K562 (cell line): ENCODE measurements around the gene LRRK1. TPM values are rescaled to one million over a fixed set of nuclear protein-coding genes. Genes with fewer than 3 reads are reported as not detected.

ENCODE experiments used
- ATAC-seq: fragments of 200-7000 bp; cut with Tn5 transposase; 3 replicates; pipeline ENCODE4 v1.9.1; 2020; ENCODE audit warnings: moderate library complexity
- BruUV-seq: library from RNA; stranded (reverse); fragments of 400-500 nt; replicated peaks from 2 replicates; lab custom pipeline; 2021; lab: Mats Ljungman, UMichigan
- CTCF ChIA-PET: fragments of 300-600 bp; formaldehyde crosslinking; extraction: SDS; loops from one replicate; lab custom pipeline; 2021; ENCODE audit warnings: low intra/inter-chr PET ratio; lab: Yijun Ruan, JAX
- POLR2A ChIA-PET: fragments of 300-600, 350-650 bp; sonication (Branson Sonifier 250); formaldehyde crosslinking; extraction: SDS; loops from one replicate; lab custom pipeline; 2021; ENCODE audit warnings: antibody characterized with exemption, inconsistent platforms; lab: Yijun Ruan, JAX
- DNase-seq, 4 experiments: peaks; one replicate each; pipeline versions ENCODE4 v3.0.0 to v3.0.0-alpha.2; 2011 to 2018; ENCODE audit warnings: low spot score in 3 of 4, mixed read lengths in 3 of 4; ENCODE audit errors: extremely low read depth in 1 of 4
- FAIRE-seq: peaks from 2 replicates; lab custom pipeline; 2011; peaks lifted over from hg19 to GRCh38; lab: Jason Lieb, UNC
- H2AFZ ChIP-seq: 2 replicates; pipeline ENCODE4 v1.6.0; 2011; ENCODE audit warnings: low read depth, low read length, control low read depth, inconsistent platforms
- H3K27ac ChIP-seq: fragments of 200-600 bp; 3 replicates; pipeline ENCODE4 v1.8.0; 2011; ENCODE audit warnings: low read depth, mild to moderate bottlenecking, control low read depth, inconsistent platforms, low read length, moderate library complexity, mixed read lengths; ENCODE audit errors: extremely low read depth
- H3K27me3 ChIP-seq, 2 experiments: fragments of 300-600 bp in 1 of 2; 2 replicates in 1 of 2; 3 replicates in 1 of 2; pipeline versions ENCODE4 v1.6.0 to v1.8.0; 2011; ENCODE audit warnings: inconsistent platforms in 2 of 2, low read length in 2 of 2, mild to moderate bottlenecking in 1 of 2, mixed read lengths in 1 of 2, moderate library complexity in 1 of 2; ENCODE audit not compliant: control insufficient read depth in 2 of 2, insufficient read depth in 2 of 2
- H3K36me3 ChIP-seq: fragments of 300-600 bp; 3 replicates; pipeline ENCODE4 v1.8.0; 2011; ENCODE audit warnings: mild to moderate bottlenecking, low read length, inconsistent platforms; ENCODE audit not compliant: control insufficient read depth, insufficient read depth
- H3K4me1 ChIP-seq, 2 experiments: fragments of 200-600 bp in 1 of 2; replicated peaks in 1 of 2; 2 replicates in 1 of 2; 3 replicates in 1 of 2; pipeline versions ENCODE4 v1.5.1 to v1.8.0; 2011; ENCODE audit warnings: inconsistent platforms in 2 of 2, low read length in 2 of 2, mild to moderate bottlenecking in 1 of 2, mixed read lengths in 1 of 2, moderate library complexity in 1 of 2; ENCODE audit not compliant: control insufficient read depth in 2 of 2, insufficient read depth in 2 of 2
- H3K4me2 ChIP-seq: 2 replicates; pipeline ENCODE4 v1.6.1; 2011; ENCODE audit warnings: low read length, control low read depth, inconsistent platforms, mixed read lengths; ENCODE audit not compliant: insufficient read depth
- H3K4me3 ChIP-seq: fragments of 200-600 bp; sonication (generic), shearing (Covaris generic); 2 replicates; pipeline ENCODE4 v1.5.1; 2016; ENCODE audit warnings: control low read depth, inconsistent platforms
- H3K79me2 ChIP-seq: fragments of 200-600 bp; 3 replicates; pipeline ENCODE4 v1.8.0; 2011; ENCODE audit warnings: low read length, inconsistent platforms; ENCODE audit not compliant: control insufficient read depth, insufficient read depth
- H3K9ac ChIP-seq, 2 experiments: 2 replicates each; pipeline versions ENCODE4 v1.6.0 to v1.6.1; 2011; ENCODE audit warnings: low read depth in 2 of 2, low read length in 2 of 2, control low read depth in 1 of 2, inconsistent platforms in 1 of 2, mild to moderate bottlenecking in 1 of 2, mixed read lengths in 1 of 2; ENCODE audit not compliant: insufficient read depth in 1 of 2
- H3K9me1 ChIP-seq: one replicate; pipeline ENCODE4 v1.6.0; 2011; ENCODE audit warnings: inconsistent platforms, mild to moderate bottlenecking, low read length, moderate library complexity; ENCODE audit not compliant: control insufficient read depth, insufficient read depth
- H3K9me3 ChIP-seq: replicated peaks from 2 replicates; pipeline ENCODE4 v1.5.1; 2011; ENCODE audit warnings: low read depth, low read length, inconsistent platforms; ENCODE audit not compliant: control insufficient read depth, insufficient read depth
- H4K20me1 ChIP-seq: replicated peaks from 2 replicates; pipeline ENCODE4 v1.6.1; 2011; ENCODE audit warnings: low read length, inconsistent platforms, mixed read lengths; ENCODE audit not compliant: control insufficient read depth, insufficient read depth
- E2F4 ChIP-seq: sonication (generic); formaldehyde crosslinking; IDR thresholded peaks from 2 replicates; pipeline ENCODE4 v1.8.0; 2022; ENCODE audit warnings: mild to moderate bottlenecking, low read depth, missing genetic modification reagents
- EGR1 ChIP-seq: fragments of 450-650 bp; conservative IDR thresholded peaks from 2 replicates; pipeline ENCODE4 v1.6.1; 2017; ENCODE audit warnings: mild to moderate bottlenecking
- KDM5B ChIP-seq: fragments of 200-600 bp; sonication (generic); IDR thresholded peaks from 2 replicates; pipeline ENCODE4 v1.6.1; 2012; ENCODE audit warnings: low read depth, mild to moderate bottlenecking, moderate library complexity, low read length, control low read depth, inconsistent platforms; ENCODE audit not compliant: insufficient replicate concordance
- MTF1 ChIP-seq: fragments of 250-450 bp; sonication (Bioruptor Pico); IDR thresholded peaks from 2 replicates; pipeline ENCODE4 v1.9.0; 2021; ENCODE audit warnings: moderate library complexity, mild to moderate bottlenecking, inconsistent platforms, borderline replicate concordance
- PRPF4 ChIP-seq: fragments of 200-400 bp; formaldehyde crosslinking; IDR thresholded peaks from one replicate; pipeline ENCODE4 v1.6.1; 2017; ENCODE audit warnings: low read length, low read depth, mild to moderate bottlenecking; ENCODE audit not compliant: insufficient read depth, poor library complexity, severe bottlenecking
- TAF15 ChIP-seq: fragments of 200-400 bp; formaldehyde crosslinking; IDR thresholded peaks from 2 replicates; pipeline ENCODE4 v1.6.1; 2017; ENCODE audit warnings: mild to moderate bottlenecking, low read depth, low read length, moderate library complexity
- TBP ChIP-seq: optimal IDR thresholded peaks from 2 replicates; pipeline ENCODE3; 2011; ENCODE audit warnings: low read depth, low read length, improper control_type of control experiment
- ZNF184 ChIP-seq: sonication (generic); formaldehyde crosslinking; IDR thresholded peaks from 2 replicates; pipeline ENCODE4 v1.5.0; 2020; ENCODE audit warnings: missing genetic modification reagents
- ZNF444 ChIP-seq: fragments of 250-450 bp; sonication (Bioruptor Pico); IDR thresholded peaks from 2 replicates; pipeline ENCODE4 v1.4.0; 2020; ENCODE audit warnings: mild to moderate bottlenecking, moderate library complexity
- WGBS: fragments of 100-300 bp; shearing (Covaris generic); methylation state at CpG from one replicate; pipeline ENCODE4 v1.1.6; 2016; ENCODE audit warnings: low coverage, mixed read lengths; ENCODE audit not compliant: insufficient coverage; ENCODE audit errors: missing lambda C conversion rate; 5-methylcytosine and 5-hydroxymethylcytosine counted together
- in situ Hi-C: fragments of 300-500 bp; cut with MboI; formaldehyde crosslinking; loops from 4 replicates; pipeline ENCODE4 v1.15.0; 2018; ENCODE audit warnings: inconsistent platforms, mixed read lengths
- intact Hi-C: fragments of 100-400 bp; cut with micrococcal nuclease; formaldehyde crosslinking; loops from 2 replicates; pipeline ENCODE4 v1.14.2; 2022
- polyA plus RNA-seq, 8 experiments: library from polyadenylated mRNA; depleted of rRNA in 4 of 8; stranded (reverse) in 5 of 8; unstranded in 3 of 8; fragments of >200 nt; fragmentation: Nextera tagmentation in 2 of 8; fragmentation: Illumina TruSeq in 1 of 8; extraction: Ambion mirVana in 2 of 8; extraction: Trizol in 1 of 8; gene quantifications; 2 replicates each; pipeline versions ENCODE4 v1.2.1 to v1.2.3, GENCODE V29; 2011 to 2014; ENCODE audit warnings: inconsistent platforms in 1 of 8, missing spikeins in 1 of 8
- total RNA-seq, 7 experiments: library from RNA; depleted of rRNA in 6 of 7; stranded (reverse); fragments of >200 nt in 6 of 7; fragmentation: Illumina TruSeq in 2 of 7; extraction: Trizol in 2 of 7; gene quantifications; 2 replicates each; pipeline versions ENCODE4 v1.2.1 to v1.2.3, GENCODE V29; 2011 to 2021; ENCODE audit warnings: low replicate concordance in 1 of 7

Gene LRRK1
- total and polyA plus RNA-seq, 9 of the 15 experiments (the other 6 are each of a cell fraction or from before 2014, with no cell fraction given): 0.01 to 1.5 (median 0.11) TPM

GRCh38 chr15:100952566-100952965 lies 33.4 kb downstream of the LRRK1 start (continued):
- TF ChIP-seq KDM5B: no peak
- TF ChIP-seq PRPF4: no peak
- no peak for TF ChIP-seq TAF15
- TF ChIP-seq E2F4: no peak
- no peak for TF ChIP-seq ZNF184 (CRISPR knock-in tag)
- TF ChIP-seq, all 486 proteins: peak for 0

GRCh38 chr15:100958326-100959065 lies 39.3 kb downstream of the LRRK1 start:
- H3K27me3 ChIP-seq: peaks cover 18 to 35% of the 10 kb centered on the region in 2 experiments
- ChIA-PET POLR2A (no interaction called here), CTCF (interaction anchor here (0.6 kb wide), 1 partner anchor 924 kb away, joined by 3 read pairs; no protein-coding TSS in a partner anchor)
- no peak overlapping the region for H3K4me2 ChIP-seq
- H3K79me2 ChIP-seq: no peaks in the 10 kb centered on the region
- intact Hi-C loops (no loop called here), in situ Hi-C loops (no loop called here)
- no peak overlapping the region for H3K9ac ChIP-seq
- H3K27ac ChIP-seq: no peak overlapping the region
- TF ChIP-seq TBP: no peak
- TF ChIP-seq MTF1 (CRISPR knock-in tag): no peak
- TF ChIP-seq ZNF444 (CRISPR knock-in tag): no peak
- no peak for TF ChIP-seq EGR1
- no peaks in the 10 kb centered on the region for H3K36me3 ChIP-seq
- H3K9me3 ChIP-seq: no peaks in the 10 kb centered on the region
- WGBS: 0% methylated on average over 8 of the region's 10 CpGs
- H3K4me3 ChIP-seq: no peak overlapping the region
- H4K20me1 ChIP-seq: no peaks in the 10 kb centered on the region; the same call in 1 of the 2 replicates
- FAIRE-seq: no peak
- H2AFZ ChIP-seq: no peak overlapping the region
- no peak for ATAC-seq
- no peaks in the 10 kb centered on the region for H3K4me1 ChIP-seq
- BruUV-seq: no TSS peak
- no peaks in the 10 kb centered on the region for H3K9me1 ChIP-seq
- no peak for DNase-seq
